Activated CD4-positive, alpha-beta T cell treated with anti-CD3 and anti-CD28 coated beads, Interleukin-2, amount 50 U/mL, for 1 hour (primary cell): ENCODE measurements around the gene GATAD2B.
"Not testable (repeated sequence)": the region's sequence is repeated elsewhere in the genome, so short reads cannot be mapped to it uniquely, and the experiment has no call there.

Experiments
- DNase-seq: peaks from one replicate; pipeline ENCODE4 v3.0.0-alpha.2; 2020

GATAD2B gene

DNA sequence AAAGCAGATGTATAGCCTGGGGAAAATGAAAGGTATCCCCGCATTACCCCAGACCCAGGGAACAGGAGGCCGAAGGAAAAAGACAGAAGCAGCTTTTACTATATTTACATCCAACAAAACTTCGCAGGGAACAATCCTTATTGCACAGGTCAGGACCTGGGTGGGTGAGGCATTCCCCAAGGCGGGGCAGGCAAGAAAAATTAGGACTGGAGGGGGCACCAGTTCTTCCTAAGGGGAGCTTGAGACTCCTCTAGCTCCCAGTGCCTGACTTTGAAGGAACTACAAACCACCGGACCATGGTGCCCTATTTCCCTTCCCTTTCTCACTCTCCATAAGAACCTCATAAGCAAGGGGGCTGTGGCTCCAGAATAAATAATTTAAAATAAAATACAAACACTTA is 6.7 kb upstream of the GATAD2B start:
- no peak for DNase-seq

DNA sequence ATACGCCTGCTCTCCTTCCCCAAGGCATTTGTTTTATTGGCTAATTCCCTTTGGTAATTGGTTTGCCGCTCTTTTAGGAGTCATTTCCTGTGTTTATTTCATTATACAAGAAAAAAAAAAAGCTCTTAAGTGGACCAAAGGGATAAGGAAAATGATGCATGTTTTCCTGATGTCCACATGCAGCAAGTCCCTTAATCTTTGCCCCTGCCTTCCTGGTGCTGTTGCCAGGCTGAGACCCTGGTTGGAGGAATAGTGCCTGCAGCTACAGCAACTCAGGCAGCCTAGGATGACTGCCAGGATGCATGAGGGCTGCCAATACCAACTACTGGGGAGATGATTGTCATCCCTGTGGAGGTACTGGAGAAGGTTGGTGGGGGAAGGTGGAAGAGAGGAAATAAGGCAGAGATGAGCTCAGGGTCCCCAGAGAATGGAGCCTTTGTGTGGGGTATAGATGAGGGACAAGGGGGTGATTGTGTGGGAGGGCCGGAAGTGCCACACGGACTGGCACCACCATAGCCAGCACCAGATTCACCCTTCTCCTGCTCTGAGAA is 6.1 kb upstream of the GATAD2B start:
- no peak for DNase-seq

- no peak for DNase-seq
Measured at GRCh38 chr1:153928245-153928644, 5.5 kb upstream of the GATAD2B start.

DNA sequence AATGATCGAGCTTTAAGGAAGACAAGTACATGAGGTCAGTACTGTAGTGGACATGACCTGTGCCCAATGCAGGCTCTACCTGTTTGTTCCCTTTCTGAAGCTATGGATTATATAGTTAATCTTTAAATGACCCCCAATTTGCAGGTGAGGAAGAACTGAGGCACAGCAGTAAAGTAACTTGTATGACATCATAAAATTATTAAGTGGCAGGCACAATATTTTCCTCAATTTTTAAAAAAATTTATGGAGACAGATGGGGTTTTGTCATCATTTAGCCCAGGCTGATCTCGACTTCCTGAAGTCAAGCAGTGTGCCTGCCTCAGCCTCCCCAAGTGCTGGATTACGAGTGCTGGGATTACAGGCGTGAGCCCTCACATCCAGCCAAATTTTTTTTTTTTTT is 3.6 kb upstream of the GATAD2B start:
- DNase-seq = no peak

DNA sequence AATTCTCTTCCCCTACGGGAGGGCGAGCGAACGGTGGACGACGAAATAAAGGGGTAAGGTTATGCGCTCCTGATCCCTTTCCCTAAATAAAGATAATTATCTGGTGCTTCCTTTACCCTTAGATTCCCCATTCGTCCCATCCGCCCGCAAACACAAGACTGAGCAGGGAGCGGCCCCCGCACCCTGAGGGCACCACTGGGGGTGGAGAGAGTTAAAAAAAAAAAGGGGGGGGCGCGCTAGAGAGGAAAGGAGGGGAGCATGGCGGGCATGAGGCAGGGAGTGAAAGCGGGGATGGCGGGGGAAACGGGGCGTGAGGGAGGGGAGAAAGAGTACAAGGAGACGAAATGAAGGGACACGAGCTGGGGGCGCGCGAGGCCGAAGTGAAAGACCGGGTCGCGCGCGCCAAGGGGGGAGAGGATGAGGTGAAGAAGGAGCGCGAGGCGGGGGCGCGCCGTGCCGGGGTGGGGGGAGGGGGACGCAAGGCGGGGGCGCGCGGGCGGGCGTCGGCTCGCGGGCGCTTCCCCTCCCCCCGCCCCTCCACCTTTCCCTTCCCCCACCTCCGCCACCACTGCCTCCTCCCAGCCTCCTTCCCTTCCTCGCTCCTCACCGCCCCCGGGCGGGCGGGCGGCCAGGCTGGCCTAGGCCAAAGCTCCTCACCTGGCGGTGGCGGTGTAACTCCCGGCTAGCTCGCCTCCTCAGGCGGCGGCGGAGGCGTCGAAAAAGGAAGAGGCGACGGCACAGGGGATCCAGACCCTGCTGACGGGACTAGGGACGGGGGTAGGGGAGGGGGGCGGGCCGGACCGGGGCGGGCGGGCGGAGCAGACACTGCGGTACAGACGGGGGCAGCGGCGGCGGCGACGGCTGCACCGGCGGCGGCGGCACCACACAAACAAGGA is 448 bp downstream of the GATAD2B start:
- DNase-seq = peak; percentile 46

- DNase-seq = no peak
Measured at GRCh38 chr1:153921803-153922075, 1.0 kb downstream of the GATAD2B start.

- DNase-seq = no peak
Measured at GRCh38 chr1:153921080-153921802, 1.5 kb downstream of the GATAD2B start.

DNA sequence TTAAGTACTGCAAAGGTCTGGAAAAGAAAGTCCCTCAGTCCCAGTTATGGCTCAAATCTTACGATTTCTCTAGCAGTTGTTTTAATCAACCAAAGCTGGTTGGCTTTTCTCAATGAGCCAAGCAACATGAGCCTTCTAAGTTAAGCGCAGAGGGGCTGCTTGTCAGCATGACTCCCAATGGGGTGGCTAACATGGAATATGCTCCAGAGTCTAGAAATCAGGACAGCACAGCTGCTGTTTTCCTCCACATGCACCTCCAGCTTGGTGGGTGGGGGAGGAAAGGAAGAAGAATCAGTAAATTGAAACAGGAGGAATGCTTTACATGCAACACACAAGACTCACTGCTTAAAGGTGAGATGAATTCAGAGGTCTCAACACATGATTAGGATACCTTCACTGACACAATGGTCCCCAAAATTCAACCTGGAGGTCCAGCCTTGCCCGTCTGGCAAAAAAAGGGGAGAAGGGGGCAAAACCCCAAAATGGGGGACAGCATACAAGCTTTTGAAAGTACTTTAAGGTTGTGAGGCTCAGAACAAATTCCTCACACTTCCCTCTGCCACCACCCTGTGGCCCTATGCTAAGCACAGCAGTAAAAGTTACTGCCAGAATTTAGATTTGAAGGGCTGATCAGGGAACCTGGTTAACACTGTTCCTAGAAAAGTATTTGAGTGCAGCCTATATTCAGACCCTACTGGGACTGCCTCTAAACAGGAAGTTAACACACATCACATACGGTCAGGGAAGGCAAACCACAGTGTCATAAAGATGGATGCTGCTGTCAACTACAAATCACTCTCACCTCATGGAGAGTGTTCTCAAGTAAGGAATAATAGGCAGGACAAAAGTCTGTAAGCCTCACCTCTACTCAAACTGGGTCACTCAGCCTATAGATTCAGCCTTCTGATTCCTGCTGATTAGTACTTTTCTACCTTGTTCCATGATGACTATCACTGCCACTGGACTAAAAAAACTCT is 2.6 kb downstream of the GATAD2B start:
- no peak for DNase-seq

DNA sequence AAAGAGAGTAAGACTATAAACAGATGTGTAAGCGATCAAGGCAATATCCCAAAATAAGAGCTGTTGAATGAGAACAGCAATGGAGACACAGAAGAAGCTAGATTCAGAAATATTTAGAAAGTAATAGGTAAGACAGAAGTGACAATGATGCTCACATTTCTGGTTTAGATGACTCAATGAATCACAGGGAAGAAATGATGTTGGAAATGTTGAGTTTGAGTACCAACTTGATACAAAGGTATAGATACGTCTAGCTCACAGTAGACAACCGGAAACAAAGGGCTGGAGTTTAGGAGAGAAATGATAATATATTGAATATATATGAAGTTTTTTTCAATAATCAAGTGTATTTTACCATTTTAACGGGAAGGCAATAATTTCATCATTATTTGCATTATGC is 6.5 kb downstream of the GATAD2B start:
- no peak for DNase-seq

DNA sequence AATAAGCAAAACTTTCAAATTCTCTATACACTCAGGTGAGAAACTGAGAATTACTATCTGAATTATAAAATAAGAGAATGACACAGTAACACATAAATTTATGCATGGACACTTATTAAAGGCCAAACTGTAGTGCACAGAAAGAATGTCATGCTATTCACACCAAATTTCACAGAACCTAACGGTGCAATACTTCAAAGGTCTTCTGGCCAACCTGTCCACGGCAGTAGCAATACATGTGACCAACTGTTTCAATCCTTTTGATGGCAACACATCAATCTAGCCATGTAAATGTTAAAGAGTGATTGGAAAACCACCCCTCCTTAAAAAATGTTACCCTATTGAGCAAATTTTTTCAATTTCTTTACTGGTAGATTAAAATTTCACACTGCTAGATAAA is 10.4 kb downstream of the GATAD2B start:
- DNase-seq = no peak

GRCh38 chr1:153910560-153910959 is 12.2 kb downstream of the GATAD2B start:
- DNase-seq = not testable (repeated sequence)

DNA sequence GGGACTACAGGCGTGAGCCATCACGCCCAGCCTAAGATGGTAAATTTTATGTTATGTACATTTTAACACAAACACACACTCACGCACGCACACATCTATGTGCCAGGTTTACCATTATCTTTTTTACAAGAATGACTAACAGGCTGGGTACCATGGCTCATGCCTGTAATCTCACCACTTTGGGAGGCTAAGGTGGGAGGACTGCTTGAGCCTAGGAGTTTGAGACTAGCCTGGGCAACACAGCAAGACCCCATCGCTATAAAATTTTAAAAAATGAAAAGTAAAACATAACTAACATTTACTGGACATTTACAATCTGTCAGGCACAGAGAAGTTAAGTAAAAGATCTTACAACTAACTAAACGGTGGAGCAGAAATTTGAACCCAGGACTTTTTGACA is 14.7 kb downstream of the GATAD2B start:
- DNase-seq = no peak

GRCh38 chr1:153907134-153907533 is 15.6 kb downstream of the GATAD2B start:
- DNase-seq = no peak

- DNase-seq = no peak
Measured at GRCh38 chr1:153906396-153906795, 16.4 kb downstream of the GATAD2B start.

- DNase-seq = not testable (repeated sequence)
Measured at GRCh38 chr1:153905908-153906307, 16.9 kb downstream of the GATAD2B start.

- DNase-seq = no peak
Measured at GRCh38 chr1:153903841-153904455, 18.8 kb downstream of the GATAD2B start.

- DNase-seq = no peak
Measured at GRCh38 chr1:153899509-153899908, 23.3 kb downstream of the GATAD2B start.

GRCh38 chr1:153895866-153896265 is 26.9 kb downstream of the GATAD2B start:
- not testable (repeated sequence) for DNase-seq

GRCh38 chr1:153891042-153891441 is 31.7 kb downstream of the GATAD2B start:
- DNase-seq = not testable (repeated sequence)

- no peak for DNase-seq
Measured at GRCh38 chr1:153888533-153888932, 34.2 kb downstream of the GATAD2B start.

- DNase-seq = no peak
Measured at GRCh38 chr1:153886127-153886526, 36.6 kb downstream of the GATAD2B start.

DNA sequence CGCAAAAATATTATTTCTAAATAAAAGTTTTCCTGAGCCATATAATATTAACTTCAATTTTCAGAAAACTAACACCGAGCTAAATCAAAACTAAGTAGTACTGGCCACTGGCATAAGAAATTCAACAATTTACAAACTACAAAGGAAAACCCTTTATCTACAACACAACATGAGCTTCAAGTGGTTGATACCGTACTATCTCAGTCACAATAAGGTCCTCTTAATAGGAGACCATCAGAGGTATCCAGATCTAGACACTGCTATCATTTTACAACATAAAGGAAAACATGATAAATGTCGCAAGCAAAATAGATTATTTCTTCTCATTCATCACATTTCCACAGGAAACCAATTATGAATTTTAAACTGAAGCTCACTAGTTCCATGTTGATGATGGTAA is 39.5 kb downstream of the GATAD2B start:
- no peak for DNase-seq
